ENCODE data around the gene TEPSIN. TPM values are rescaled to one million over a fixed set of nuclear protein-coding genes. Genes with fewer than 3 reads are reported as not detected.

The TEPSIN gene
- total and polyA plus RNA-seq, 2 donors (not counting 3 experiments of a cell fraction or from before 2014, with no cell fraction given): 41.6 to 45.3 TPM

DNA sequence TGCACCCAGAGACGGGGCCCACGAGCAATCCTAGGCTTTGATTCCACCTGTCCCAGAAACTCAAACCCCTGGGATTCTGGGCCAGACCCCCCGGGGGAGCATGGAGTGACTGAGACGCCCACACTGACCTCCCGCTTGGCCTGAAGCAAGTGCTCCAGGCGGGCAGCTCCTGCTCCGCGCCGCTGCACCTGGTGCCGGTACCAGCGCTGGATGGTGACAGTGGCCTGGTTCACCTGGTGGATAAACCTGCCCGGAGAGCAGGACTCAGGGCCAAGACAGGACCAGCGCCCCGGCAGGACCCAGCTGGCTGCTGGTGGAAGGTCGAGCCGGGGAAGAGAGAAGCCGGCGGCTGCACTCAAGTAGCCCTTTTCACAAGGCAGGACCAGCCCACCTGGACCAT, 38.7 kb downstream of the TEPSIN start:
- no TSS peak for BruUV-seq (replicated peaks)
- no peak overlapping the region for H3K9ac ChIP-seq (replicated peaks; ENCODE audit: extremely low read depth, insufficient read depth, low read length)
- H4K20me1 ChIP-seq (replicated peaks; ENCODE audit: control insufficient read depth, extremely low read depth, insufficient read depth, low read length): no peaks in the 10 kb centered on the region
- no peak overlapping the region for H3K4me3 ChIP-seq (replicated peaks in 1 of 3; ENCODE audit: insufficient read depth in 1 of 3, low read depth in 1 of 3, low read length in 3 of 3)
- POLR2A ChIA-PET: no interaction called here
- no peaks in the 10 kb centered on the region for H3K79me2 ChIP-seq (ENCODE audit: control insufficient read depth, insufficient read depth, low read length)
- H3K27ac ChIP-seq (ENCODE audit: insufficient read depth, low read depth, low read length): no peak overlapping the region
- H3K4me1 ChIP-seq (ENCODE audit: control insufficient read depth, extremely low read depth, insufficient read depth, low read length): no peaks in the 10 kb centered on the region
- H3K9me1 ChIP-seq (replicated peaks; ENCODE audit: control insufficient read depth, extremely low read depth, insufficient read depth, low read length): no peaks in the 10 kb centered on the region
- no peak overlapping the region for H2AFZ ChIP-seq (ENCODE audit: low read depth, low read length)
- intact Hi-C loops (cut with micrococcal nuclease): loop anchor here (1.0 kb wide), 1 partner anchor 58 kb away; no protein-coding TSS in a partner anchor
- TF ChIP-seq MAX (IDR thresholded peaks at IDR 0.05; ENCODE audit: insufficient read depth, insufficient read length) (no peak), FOS (IDR thresholded peaks at IDR 0.05; ENCODE audit: borderline replicate concordance, insufficient read depth, low read length) (no peak), POLR2AphosphoS5 (IDR thresholded peaks at IDR 0.05; ENCODE audit: insufficient read depth, low read depth, low read length) (no peak), JUN (IDR thresholded peaks at IDR 0.05; ENCODE audit: borderline replicate concordance, insufficient read depth, insufficient read length, low read depth) (no peak), EZH2 (IDR thresholded peaks at IDR 0.05; ENCODE audit: borderline replicate concordance, low read depth, low read length, severe bottlenecking) (no peak), MYC (IDR thresholded peaks at IDR 0.05; ENCODE audit: low read depth, low read length) (no peak), POLR2A (IDR thresholded peaks at IDR 0.05; ENCODE audit: low read depth, low read length) (no peak), GATA2 (IDR thresholded peaks at IDR 0.05; ENCODE audit: insufficient read depth, insufficient read length, low read depth, low read length) (no peak)
- TF ChIP-seq, protein P1, sequence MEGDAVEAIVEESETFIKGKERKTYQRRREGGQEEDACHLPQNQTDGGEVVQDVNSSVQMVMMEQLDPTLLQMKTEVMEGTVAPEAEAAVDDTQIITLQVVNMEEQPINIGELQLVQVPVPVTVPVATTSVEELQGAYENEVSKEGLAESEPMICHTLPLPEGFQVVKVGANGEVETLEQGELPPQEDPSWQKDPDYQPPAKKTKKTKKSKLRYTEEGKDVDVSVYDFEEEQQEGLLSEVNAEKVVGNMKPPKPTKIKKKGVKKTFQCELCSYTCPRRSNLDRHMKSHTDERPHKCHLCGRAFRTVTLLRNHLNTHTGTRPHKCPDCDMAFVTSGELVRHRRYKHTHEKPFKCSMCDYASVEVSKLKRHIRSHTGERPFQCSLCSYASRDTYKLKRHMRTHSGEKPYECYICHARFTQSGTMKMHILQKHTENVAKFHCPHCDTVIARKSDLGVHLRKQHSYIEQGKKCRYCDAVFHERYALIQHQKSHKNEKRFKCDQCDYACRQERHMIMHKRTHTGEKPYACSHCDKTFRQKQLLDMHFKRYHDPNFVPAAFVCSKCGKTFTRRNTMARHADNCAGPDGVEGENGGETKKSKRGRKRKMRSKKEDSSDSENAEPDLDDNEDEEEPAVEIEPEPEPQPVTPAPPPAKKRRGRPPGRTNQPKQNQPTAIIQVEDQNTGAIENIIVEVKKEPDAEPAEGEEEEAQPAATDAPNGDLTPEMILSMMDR (IDR thresholded peaks at IDR 0.05; ENCODE audit: extremely low read depth in 1 of 2, insufficient read depth in 1 of 2, low read depth in 1 of 2, low read length in 2 of 2): no peak
- CTCF ChIA-PET: interaction anchor here (0.6 to 4.4 kb wide), 20 partner anchors 10 to 304 kb away, joined by 3 to 91 read pairs (median 4); partner anchors contain the start of genes CEP131, NDUFAF8 and TEPSIN
- no peaks in the 10 kb centered on the region for H3K36me3 ChIP-seq (ENCODE audit: control insufficient read depth in 2 of 2, extremely low read depth in 1 of 2, insufficient read depth in 2 of 2, low read length in 2 of 2)
- no peaks in the 10 kb centered on the region for H3K9me3 ChIP-seq (replicated peaks; ENCODE audit: control insufficient read depth, insufficient read depth, low read length)
- H3K4me2 ChIP-seq (ENCODE audit: insufficient read depth, low read length): no peak overlapping the region
- FAIRE-seq (no peak), DNase-seq (ENCODE audit: low read depth, low spot score) (no peak)
- dilution Hi-C loops (cut with MboI; ENCODE audit: extremely low pct_ligation_motif_present, low sequenced_read_pairs): no loop called here
- H3K27me3 ChIP-seq (ENCODE audit: control insufficient read depth in 2 of 2, insufficient read depth in 2 of 2, low read length in 2 of 2): no peaks in the 10 kb centered on the region

Data from endothelial cell of umbilical vein (primary cell).